Skeletal muscle satellite cell (primary cell): Measurements from ENCODE around the gene SLC8A1.

Experiments
- H3K27me3 ChIP-seq: 2 replicates; pipeline ENCODE4 v1.7.0; 2013; ENCODE audit warnings: low read length; ENCODE audit not compliant: control insufficient read depth, insufficient read depth
- H3K36me3 ChIP-seq: 2 replicates; pipeline ENCODE4 v1.7.0; 2013; ENCODE audit warnings: mild to moderate bottlenecking, control low read depth, low read length; ENCODE audit not compliant: insufficient read depth
- H3K4me1 ChIP-seq: 2 replicates; pipeline ENCODE4 v1.7.0; 2013; ENCODE audit warnings: low read length; ENCODE audit not compliant: control insufficient read depth, insufficient read depth
- H3K4me2 ChIP-seq: 2 replicates; pipeline ENCODE4 v1.7.0; 2013; ENCODE audit warnings: mild to moderate bottlenecking, low read length
- H3K4me3 ChIP-seq: 2 replicates; pipeline ENCODE4 v1.7.0; 2013; ENCODE audit warnings: low read length
- H3K9ac ChIP-seq: 2 replicates; pipeline ENCODE4 v1.7.0; 2013; ENCODE audit warnings: mild to moderate bottlenecking, low read depth, low read length, moderate library complexity
- H3K9me3 ChIP-seq: replicated peaks from 2 replicates; pipeline ENCODE4 v1.7.0; 2013; ENCODE audit warnings: mild to moderate bottlenecking, control low read depth, low read length

The SLC8A1 gene

GRCh38 chr2:40201425-40201824 is 250.5 kb downstream of the SLC8A1 start:
- no peak overlapping the region for H3K9ac ChIP-seq
- no peak overlapping the region for H3K4me3 ChIP-seq
- no peak overlapping the region for H3K4me2 ChIP-seq
- peaks cover 38% of the 10 kb centered on the region for H3K4me1 ChIP-seq
- no peaks in the 10 kb centered on the region for H3K9me3 ChIP-seq
- H3K27me3 ChIP-seq = no peaks in the 10 kb centered on the region
- no peaks in the 10 kb centered on the region for H3K36me3 ChIP-seq

- H3K4me3 ChIP-seq = no peak overlapping the region
- no peaks in the 10 kb centered on the region for H3K9me3 ChIP-seq
- H3K36me3 ChIP-seq = no peaks in the 10 kb centered on the region
- H3K27me3 ChIP-seq = no peaks in the 10 kb centered on the region
- peaks cover 38% of the 10 kb centered on the region for H3K4me1 ChIP-seq
- H3K4me2 ChIP-seq = no peak overlapping the region
- no peak overlapping the region for H3K9ac ChIP-seq
Measured at GRCh38 chr2:40200366-40200915, 251.4 kb downstream of the SLC8A1 start.

GRCh38 chr2:40199771-40200170 is 252.1 kb downstream of the SLC8A1 start:
- no peaks in the 10 kb centered on the region for H3K9me3 ChIP-seq
- H3K9ac ChIP-seq = peak overlapping the region; percentile 14
- H3K4me1 ChIP-seq = peaks cover 38% of the 10 kb centered on the region
- H3K27me3 ChIP-seq = no peaks in the 10 kb centered on the region
- H3K4me2 ChIP-seq = no peak overlapping the region
- no peak overlapping the region for H3K4me3 ChIP-seq
- no peaks in the 10 kb centered on the region for H3K36me3 ChIP-seq

GRCh38 chr2:40197121-40197520 is 254.8 kb downstream of the SLC8A1 start:
- Histone ChIP-seq H3K4me3 (no peak overlapping the region), H3K4me1 (peaks cover 32% of the 10 kb centered on the region), H3K9ac (no peak overlapping the region), H3K27me3 (no peaks in the 10 kb centered on the region), H3K36me3 (no peaks in the 10 kb centered on the region), H3K9me3 (no peaks in the 10 kb centered on the region), H3K4me2 (no peak overlapping the region)

GRCh38 chr2:40193670-40194026 is 258.2 kb downstream of the SLC8A1 start:
- Histone ChIP-seq H3K9ac (no peak overlapping the region), H3K36me3 (no peaks in the 10 kb centered on the region), H3K4me2 (no peak overlapping the region), H3K4me1 (peaks cover 15% of the 10 kb centered on the region), H3K27me3 (no peaks in the 10 kb centered on the region), H3K9me3 (no peaks in the 10 kb centered on the region), H3K4me3 (no peak overlapping the region)

GRCh38 chr2:40192864-40193669 is 258.8 kb downstream of the SLC8A1 start:
- Histone ChIP-seq H3K4me2 (no peak overlapping the region), H3K4me3 (no peak overlapping the region), H3K4me1 (peaks cover 15% of the 10 kb centered on the region), H3K9ac (no peak overlapping the region), H3K9me3 (no peaks in the 10 kb centered on the region), H3K27me3 (no peaks in the 10 kb centered on the region), H3K36me3 (no peaks in the 10 kb centered on the region)

- Histone ChIP-seq H3K27me3 (no peaks in the 10 kb centered on the region), H3K4me3 (no peak overlapping the region), H3K9ac (no peak overlapping the region), H3K9me3 (no peaks in the 10 kb centered on the region), H3K4me2 (no peak overlapping the region), H3K36me3 (no peaks in the 10 kb centered on the region), H3K4me1 (peaks cover 6% of the 10 kb centered on the region)
Measured at GRCh38 chr2:40190457-40190856, 261.4 kb downstream of the SLC8A1 start.

GRCh38 chr2:40189881-40190280 is 262.0 kb downstream of the SLC8A1 start:
- H3K9me3 ChIP-seq = no peaks in the 10 kb centered on the region
- H3K36me3 ChIP-seq = no peaks in the 10 kb centered on the region
- no peak overlapping the region for H3K4me3 ChIP-seq
- H3K4me1 ChIP-seq = peaks cover 6% of the 10 kb centered on the region
- no peaks in the 10 kb centered on the region for H3K27me3 ChIP-seq
- no peak overlapping the region for H3K9ac ChIP-seq
- no peak overlapping the region for H3K4me2 ChIP-seq

- Histone ChIP-seq H3K9me3 (no peaks in the 10 kb centered on the region), H3K36me3 (no peaks in the 10 kb centered on the region), H3K4me1 (no peaks in the 10 kb centered on the region)
Measured at GRCh38 chr2:40187054-40187453, 264.8 kb downstream of the SLC8A1 start.

GRCh38 chr2:40184551-40184950 is 267.3 kb downstream of the SLC8A1 start:
- H3K27me3 ChIP-seq = no peaks in the 10 kb centered on the region
- H3K4me1 ChIP-seq = peaks cover 4% of the 10 kb centered on the region
- H3K4me3 ChIP-seq = no peak overlapping the region
- H3K36me3 ChIP-seq = no peaks in the 10 kb centered on the region
- H3K9me3 ChIP-seq = no peaks in the 10 kb centered on the region
- H3K9ac ChIP-seq = no peak overlapping the region
- no peak overlapping the region for H3K4me2 ChIP-seq

More at GRCh38 chr2:40187054-40187453, 264.8 kb downstream of the SLC8A1 start:
- no peak overlapping the region for H3K4me3 ChIP-seq
- no peak overlapping the region for H3K9ac ChIP-seq
- H3K27me3 ChIP-seq = no peaks in the 10 kb centered on the region
- H3K4me2 ChIP-seq = no peak overlapping the region

GRCh38 chr2:40181855-40182254 is 270.0 kb downstream of the SLC8A1 start:
- Histone ChIP-seq H3K9ac (no peak overlapping the region), H3K4me1 (peaks cover 17% of the 10 kb centered on the region), H3K36me3 (peaks cover 5% of the 10 kb centered on the region), H3K4me2 (no peak overlapping the region), H3K27me3 (no peaks in the 10 kb centered on the region), H3K4me3 (no peak overlapping the region), H3K9me3 (no peaks in the 10 kb centered on the region)

- Histone ChIP-seq H3K9ac (no peak overlapping the region), H3K36me3 (peaks cover 5% of the 10 kb centered on the region), H3K4me2 (no peak overlapping the region), H3K4me3 (no peak overlapping the region), H3K27me3 (no peaks in the 10 kb centered on the region), H3K9me3 (no peaks in the 10 kb centered on the region), H3K4me1 (peaks cover 17% of the 10 kb centered on the region)
Measured at GRCh38 chr2:40179801-40180200, 272.1 kb downstream of the SLC8A1 start.
